ENCODE measurements around the gene IFNAR1. TPM values are rescaled to one million over a fixed set of nuclear protein-coding genes. Genes with fewer than 3 reads are reported as not detected.

The IFNAR1 gene
- total and polyA plus RNA-seq, 2 experiments from 2014 or later = 14.0 to 18.7 TPM

- TF ChIP-seq CREB1 (CRISPR knock-in tag; IDR thresholded peaks at IDR 0.05; ENCODE audit: low read depth) (no peak), POLR2AphosphoS5 (IDR thresholded peaks at IDR 0.05; ENCODE audit: low read depth) (no peak), CTCF (conservative IDR thresholded peaks at IDR 0.05; ENCODE audit: low read depth in 2 of 2) (no peak)
- TF ChIP-seq, protein P1, sequence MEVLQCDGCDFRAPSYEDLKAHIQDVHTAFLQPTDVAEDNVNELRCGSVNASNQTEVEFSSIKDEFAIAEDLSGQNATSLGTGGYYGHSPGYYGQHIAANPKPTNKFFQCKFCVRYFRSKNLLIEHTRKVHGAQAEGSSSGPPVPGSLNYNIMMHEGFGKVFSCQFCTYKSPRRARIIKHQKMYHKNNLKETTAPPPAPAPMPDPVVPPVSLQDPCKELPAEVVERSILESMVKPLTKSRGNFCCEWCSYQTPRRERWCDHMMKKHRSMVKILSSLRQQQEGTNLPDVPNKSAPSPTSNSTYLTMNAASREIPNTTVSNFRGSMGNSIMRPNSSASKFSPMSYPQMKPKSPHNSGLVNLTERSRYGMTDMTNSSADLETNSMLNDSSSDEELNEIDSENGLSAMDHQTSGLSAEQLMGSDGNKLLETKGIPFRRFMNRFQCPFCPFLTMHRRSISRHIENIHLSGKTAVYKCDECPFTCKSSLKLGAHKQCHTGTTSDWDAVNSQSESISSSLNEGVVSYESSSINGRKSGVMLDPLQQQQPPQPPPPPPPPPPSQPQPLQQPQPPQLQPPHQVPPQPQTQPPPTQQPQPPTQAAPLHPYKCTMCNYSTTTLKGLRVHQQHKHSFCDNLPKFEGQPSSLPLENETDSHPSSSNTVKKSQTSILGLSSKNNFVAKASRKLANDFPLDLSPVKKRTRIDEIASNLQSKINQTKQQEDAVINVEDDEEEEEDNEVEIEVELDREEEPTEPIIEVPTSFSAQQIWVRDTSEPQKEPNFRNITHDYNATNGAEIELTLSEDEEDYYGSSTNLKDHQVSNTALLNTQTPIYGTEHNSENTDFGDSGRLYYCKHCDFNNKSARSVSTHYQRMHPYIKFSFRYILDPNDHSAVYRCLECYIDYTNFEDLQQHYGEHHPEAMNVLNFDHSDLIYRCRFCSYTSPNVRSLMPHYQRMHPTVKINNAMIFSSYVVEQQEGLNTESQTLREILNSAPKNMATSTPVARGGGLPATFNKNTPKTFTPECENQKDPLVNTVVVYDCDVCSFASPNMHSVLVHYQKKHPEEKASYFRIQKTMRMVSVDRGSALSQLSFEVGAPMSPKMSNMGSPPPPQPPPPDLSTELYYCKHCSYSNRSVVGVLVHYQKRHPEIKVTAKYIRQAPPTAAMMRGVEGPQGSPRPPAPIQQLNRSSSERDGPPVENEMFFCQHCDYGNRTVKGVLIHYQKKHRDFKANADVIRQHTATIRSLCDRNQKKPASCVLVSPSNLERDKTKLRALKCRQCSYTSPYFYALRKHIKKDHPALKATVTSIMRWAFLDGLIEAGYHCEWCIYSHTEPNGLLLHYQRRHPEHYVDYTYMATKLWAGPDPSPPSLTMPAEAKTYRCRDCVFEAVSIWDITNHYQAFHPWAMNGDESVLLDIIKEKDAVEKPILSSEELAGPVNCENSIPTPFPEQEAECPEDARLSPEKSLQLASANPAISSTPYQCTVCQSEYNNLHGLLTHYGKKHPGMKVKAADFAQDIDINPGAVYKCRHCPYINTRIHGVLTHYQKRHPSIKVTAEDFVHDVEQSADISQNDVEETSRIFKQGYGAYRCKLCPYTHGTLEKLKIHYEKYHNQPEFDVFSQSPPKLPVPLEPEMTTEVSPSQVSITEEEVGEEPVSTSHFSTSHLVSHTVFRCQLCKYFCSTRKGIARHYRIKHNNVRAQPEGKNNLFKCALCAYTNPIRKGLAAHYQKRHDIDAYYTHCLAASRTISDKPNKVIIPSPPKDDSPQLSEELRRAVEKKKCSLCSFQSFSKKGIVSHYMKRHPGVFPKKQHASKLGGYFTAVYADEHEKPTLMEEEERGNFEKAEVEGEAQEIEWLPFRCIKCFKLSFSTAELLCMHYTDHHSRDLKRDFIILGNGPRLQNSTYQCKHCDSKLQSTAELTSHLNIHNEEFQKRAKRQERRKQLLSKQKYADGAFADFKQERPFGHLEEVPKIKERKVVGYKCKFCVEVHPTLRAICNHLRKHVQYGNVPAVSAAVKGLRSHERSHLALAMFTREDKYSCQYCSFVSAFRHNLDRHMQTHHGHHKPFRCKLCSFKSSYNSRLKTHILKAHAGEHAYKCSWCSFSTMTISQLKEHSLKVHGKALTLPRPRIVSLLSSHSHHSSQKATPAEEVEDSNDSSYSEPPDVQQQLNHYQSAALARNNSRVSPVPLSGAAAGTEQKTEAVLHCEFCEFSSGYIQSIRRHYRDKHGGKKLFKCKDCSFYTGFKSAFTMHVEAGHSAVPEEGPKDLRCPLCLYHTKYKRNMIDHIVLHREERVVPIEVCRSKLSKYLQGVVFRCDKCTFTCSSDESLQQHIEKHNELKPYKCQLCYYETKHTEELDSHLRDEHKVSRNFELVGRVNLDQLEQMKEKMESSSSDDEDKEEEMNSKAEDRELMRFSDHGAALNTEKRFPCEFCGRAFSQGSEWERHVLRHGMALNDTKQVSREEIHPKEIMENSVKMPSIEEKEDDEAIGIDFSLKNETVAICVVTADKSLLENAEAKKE (CRISPR knock-in tag; IDR thresholded peaks at IDR 0.05) = no peak
Observed at GRCh38 chr21:33313183-33313582, 11.6 kb upstream of the IFNAR1 start (continued).

- no peak for ATAC-seq
- Histone ChIP-seq H3K79me2 (replicated peaks; ENCODE audit: insufficient read depth) (no peaks in the 10 kb centered on the region), H3K27me3 (ENCODE audit: insufficient read depth) (no peaks in the 10 kb centered on the region), H3K4me1 (ENCODE audit: insufficient read depth) (no peaks in the 10 kb centered on the region), H3F3A (replicated peaks; ENCODE audit: low read depth) (no peaks in the 10 kb centered on the region), H3K4me2 (no peak overlapping the region), H3K9me2 (ENCODE audit: insufficient read depth) (no peaks in the 10 kb centered on the region), H2AFZ (no peak overlapping the region; the same call in 1 of the 2 replicates), H3K36me3 (ENCODE audit: insufficient read depth) (no peaks in the 10 kb centered on the region), H3K4me3 (no peak overlapping the region), H3K27ac (ENCODE audit: low read depth) (no peak overlapping the region), H4K20me1 (replicated peaks; ENCODE audit: insufficient read depth) (no peaks in the 10 kb centered on the region)
- Mint-ChIP-seq H3K27me3 (ENCODE audit: insufficient read depth, low read depth, poor library complexity) (no peaks in the 10 kb centered on the region), H3K4me3 (no peak overlapping the region), H3K4me1 (no peaks in the 10 kb centered on the region), H3K27ac (no peak overlapping the region), H3K9me3 (no peaks in the 10 kb centered on the region), H3K36me3 (ENCODE audit: low read depth) (no peaks in the 10 kb centered on the region)
- no peak for DNase-seq (ENCODE audit: low spot score)
- TF ChIP-seq NANOG (IDR thresholded peaks at IDR 0.05; ENCODE audit: borderline replicate concordance) = no peak
- no peak for TF ChIP-seq POLR2AphosphoS5 (IDR thresholded peaks at IDR 0.05; ENCODE audit: low read depth)
- TF ChIP-seq EZH2phosphoT487 (IDR thresholded peaks at IDR 0.05; ENCODE audit: unreplicated experiment) = no peak
- TF ChIP-seq STAT1 (IDR thresholded peaks at IDR 0.05; ENCODE audit: unreplicated experiment) = no peak
- TF ChIP-seq, protein P1 (CRISPR knock-in tag; IDR thresholded peaks at IDR 0.05) = no peak
- no peak for TF ChIP-seq ZNF331 (CRISPR knock-in tag; IDR thresholded peaks at IDR 0.05; ENCODE audit: low read depth)
- no peak for TF ChIP-seq JUNB (IDR thresholded peaks at IDR 0.05; ENCODE audit: unreplicated experiment)
Observed at GRCh38 chr21:33313611-33314010, 11.2 kb upstream of the IFNAR1 start.
